Stomach (tissue), 4 donors: ENCODE data around the gene KLHL14.

ENCODE experiments used
- CTCF ChIP-seq, 7 experiments: fragments of 450-650 bp in 4 of 7; fragments of 200-600 bp in 3 of 7; sonication (generic) in 3 of 7; IDR thresholded peaks; one replicate each; pipeline ENCODE4 v1.5.1; 2016 to 2019; ENCODE audit warnings: antibody characterized with exemption in 7 of 7, control low read depth in 2 of 7, mild to moderate bottlenecking in 1 of 7
- EP300 ChIP-seq: sonication (generic); formaldehyde crosslinking; IDR thresholded peaks from one replicate; pipeline ENCODE4 v1.6.1; 2017; ENCODE audit warnings: antibody characterized with exemption
- POLR2A ChIP-seq, 4 donors: fragments of 450-650 bp; IDR thresholded peaks; one replicate each; pipeline ENCODE4 v1.6.1; 2016; ENCODE audit warnings: antibody characterized with exemption in 4 of 4, control low read depth in 2 of 4, mild to moderate bottlenecking in 1 of 4, moderate library complexity in 1 of 4

GRCh38 chr18:32760391-32760790 lies 12.4 kb downstream of the KLHL14 start:
- TF ChIP-seq CTCF (IDR thresholded peaks at IDR 0.05) (no peak), EP300 (no peak), POLR2A (IDR thresholded peaks at IDR 0.05) (no peak)
